PC-3 (cell line): Measurements from ENCODE around the gene TMEM270. TPM values are rescaled to one million over a fixed set of nuclear protein-coding genes. Genes with fewer than 3 reads are reported as not detected.

Experiments
- ATAC-seq: fragments of 200-7000 bp; cut with Tn5 transposase; 2 replicates; pipeline ENCODE4 v1.9.1; 2020; ENCODE audit warnings: mild to moderate bottlenecking, moderate library complexity
- BruUV-seq: library from RNA; stranded (reverse); fragments of 400-500 nt; replicated peaks from 2 replicates; lab custom pipeline; 2021; lab: Mats Ljungman, UMichigan
- CTCF ChIA-PET: fragments of 300-600 bp; sonication (Branson Sonifier 250); formaldehyde crosslinking; loops from one replicate; lab custom pipeline; 2022; ENCODE audit warnings: antibody characterized with exemption; lab: Charles Lee
- POLR2A ChIA-PET: fragments of 300-600 bp; sonication (Branson Sonifier 250); formaldehyde crosslinking; loops from one replicate; lab custom pipeline; 2022; ENCODE audit warnings: antibody characterized with exemption; ENCODE audit not compliant: unreplicated experiment; lab: Charles Lee
- DNase-seq: peaks from one replicate; pipeline ENCODE4 v3.0.0-alpha.2; 2015
- H2AFZ ChIP-seq: fragments of 300-600 bp; sonication (generic); 2 replicates; pipeline ENCODE4 v1.6.0; 2016; ENCODE audit warnings: antibody characterized with exemption, low read length
- H3F3A ChIP-seq: fragments of 300-600 bp; sonication (generic); one replicate; pipeline ENCODE4 v1.6.0; 2017; ENCODE audit warnings: antibody characterized with exemption, low read length, control low read depth, mild to moderate bottlenecking; ENCODE audit not compliant: unreplicated experiment
- H3K27ac ChIP-seq: fragments of 300-600 bp; sonication (generic); 2 replicates; pipeline ENCODE4 v1.5.1; 2016; ENCODE audit warnings: mild to moderate bottlenecking, low read length
- H3K27me3 ChIP-seq: fragments of 300-600 bp; sonication (generic); 2 replicates; pipeline ENCODE4 v1.6.1; 2016; ENCODE audit warnings: low read length, mixed read lengths
- H3K36me3 ChIP-seq: fragments of 300-600 bp; sonication (generic); 2 replicates; pipeline ENCODE4 v1.6.1; 2016; ENCODE audit warnings: low read depth, mixed run types, low read length, mixed read lengths
- H3K4me1 ChIP-seq: fragments of 300-600 bp; sonication (generic); 2 replicates; pipeline ENCODE4 v1.5.1; 2016; ENCODE audit warnings: low read length; ENCODE audit not compliant: insufficient read depth
- H3K4me2 ChIP-seq: fragments of 300-600 bp; sonication (generic); 2 replicates; pipeline ENCODE4 v1.6.0; 2016; ENCODE audit warnings: low read length
- H3K4me3 ChIP-seq: fragments of 300-600 bp; sonication (generic); 2 replicates; pipeline ENCODE4 v1.5.1; 2016; ENCODE audit warnings: mild to moderate bottlenecking, low read length, mixed read lengths
- H3K79me2 ChIP-seq: fragments of 300-600 bp; sonication (generic); 2 replicates; pipeline ENCODE4 v1.6.1; 2017; ENCODE audit warnings: low read length, mixed read lengths
- H3K9ac ChIP-seq: fragments of 300-600 bp; sonication (generic); 2 replicates; pipeline ENCODE4 v1.6.0; 2016; ENCODE audit warnings: mild to moderate bottlenecking, low read length
- H3K9me2 ChIP-seq: fragments of 300-600 bp; sonication (generic); replicated peaks from 2 replicates; pipeline ENCODE4 v1.6.1; 2016; ENCODE audit warnings: mixed run types, low read length, mixed read lengths
- H3K9me3 ChIP-seq: fragments of 300-600 bp; sonication (generic); 2 replicates; pipeline ENCODE4 v1.6.1; 2016; ENCODE audit warnings: low read length, mixed read lengths
- H4K20me1 ChIP-seq: fragments of 300-600 bp; sonication (generic); 2 replicates; pipeline ENCODE4 v1.6.1; 2016; ENCODE audit warnings: low read length, mixed read lengths
- EZH2 ChIP-seq: fragments of 300-600 bp; sonication (generic); IDR thresholded peaks from one replicate; pipeline ENCODE4 v1.6.1; 2017; ENCODE audit warnings: antibody characterized with exemption, mild to moderate bottlenecking, low read length; ENCODE audit not compliant: unreplicated experiment
- EZH2phosphoT487 ChIP-seq: fragments of 300-600 bp; sonication (generic); IDR thresholded peaks from 2 replicates; pipeline ENCODE4 v1.6.1; 2018; ENCODE audit warnings: mild to moderate bottlenecking, antibody characterized with exemption, low read length, borderline replicate concordance
- intact Hi-C: fragments of 100-400 bp; cut with micrococcal nuclease; formaldehyde crosslinking; loops from 2 replicates; pipeline ENCODE4 v1.9.0; 2023
- total RNA-seq: library from RNA; depleted of rRNA; stranded (reverse); fragments of >200 nt; gene quantifications from 2 replicates; pipeline ENCODE4 v1.2.3, GENCODE V29; 2014
- TF ChIP-seq, protein P1 (sequence below): fragments of 300-600 bp; sonication (generic); conservative IDR thresholded peaks from 2 replicates; pipeline ENCODE4 v1.5.1; 2017; ENCODE audit warnings: antibody characterized with exemption, low read depth, mild to moderate bottlenecking, low read length

TMEM270 gene
- total RNA-seq, 1 experiment from 2014 or later, result not detected

DNA sequence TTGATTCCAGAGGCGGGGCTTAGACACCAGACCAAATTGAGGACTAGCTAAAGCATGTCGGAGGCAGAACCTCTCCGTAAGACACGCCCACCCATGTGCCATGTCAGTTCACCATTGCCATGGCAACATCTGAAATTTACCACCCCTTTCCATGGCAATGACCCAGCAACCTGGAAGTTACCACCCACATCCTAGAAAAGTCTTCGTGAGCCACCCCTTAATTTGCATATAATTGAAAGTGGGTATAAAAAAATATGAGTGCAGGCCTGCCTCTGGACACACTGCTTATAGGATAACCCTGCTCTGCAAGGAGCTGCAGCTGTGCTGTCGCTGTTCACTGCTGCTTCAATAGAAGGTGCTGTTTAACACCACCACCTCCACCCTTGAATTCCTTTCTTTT lies 28.0 kb downstream of the TMEM270 start:
- DNase-seq, result no peak
- ChIA-PET POLR2A (no interaction called here), CTCF (no interaction called here)
- Histone ChIP-seq H3F3A (no peaks in the 10 kb centered on the region), H3K4me1 (no peaks in the 10 kb centered on the region), H2AFZ (no peak overlapping the region), H3K36me3 (no peaks in the 10 kb centered on the region), H3K9me2 (no peaks in the 10 kb centered on the region), H3K9me3 (no peaks in the 10 kb centered on the region), H4K20me1 (no peaks in the 10 kb centered on the region), H3K27ac (no peak overlapping the region), H3K4me2 (no peak overlapping the region), H3K9ac (no peak overlapping the region), H3K27me3 (no peaks in the 10 kb centered on the region), H3K79me2 (no peaks in the 10 kb centered on the region), H3K4me3 (no peak overlapping the region)
- TF ChIP-seq, protein P1, sequence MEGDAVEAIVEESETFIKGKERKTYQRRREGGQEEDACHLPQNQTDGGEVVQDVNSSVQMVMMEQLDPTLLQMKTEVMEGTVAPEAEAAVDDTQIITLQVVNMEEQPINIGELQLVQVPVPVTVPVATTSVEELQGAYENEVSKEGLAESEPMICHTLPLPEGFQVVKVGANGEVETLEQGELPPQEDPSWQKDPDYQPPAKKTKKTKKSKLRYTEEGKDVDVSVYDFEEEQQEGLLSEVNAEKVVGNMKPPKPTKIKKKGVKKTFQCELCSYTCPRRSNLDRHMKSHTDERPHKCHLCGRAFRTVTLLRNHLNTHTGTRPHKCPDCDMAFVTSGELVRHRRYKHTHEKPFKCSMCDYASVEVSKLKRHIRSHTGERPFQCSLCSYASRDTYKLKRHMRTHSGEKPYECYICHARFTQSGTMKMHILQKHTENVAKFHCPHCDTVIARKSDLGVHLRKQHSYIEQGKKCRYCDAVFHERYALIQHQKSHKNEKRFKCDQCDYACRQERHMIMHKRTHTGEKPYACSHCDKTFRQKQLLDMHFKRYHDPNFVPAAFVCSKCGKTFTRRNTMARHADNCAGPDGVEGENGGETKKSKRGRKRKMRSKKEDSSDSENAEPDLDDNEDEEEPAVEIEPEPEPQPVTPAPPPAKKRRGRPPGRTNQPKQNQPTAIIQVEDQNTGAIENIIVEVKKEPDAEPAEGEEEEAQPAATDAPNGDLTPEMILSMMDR, result no peak
- no peak for TF ChIP-seq EZH2
- no peak for TF ChIP-seq EZH2phosphoT487
- no TSS peak for BruUV-seq
- intact Hi-C loops, result no loop called here
- no peak for ATAC-seq

DNA sequence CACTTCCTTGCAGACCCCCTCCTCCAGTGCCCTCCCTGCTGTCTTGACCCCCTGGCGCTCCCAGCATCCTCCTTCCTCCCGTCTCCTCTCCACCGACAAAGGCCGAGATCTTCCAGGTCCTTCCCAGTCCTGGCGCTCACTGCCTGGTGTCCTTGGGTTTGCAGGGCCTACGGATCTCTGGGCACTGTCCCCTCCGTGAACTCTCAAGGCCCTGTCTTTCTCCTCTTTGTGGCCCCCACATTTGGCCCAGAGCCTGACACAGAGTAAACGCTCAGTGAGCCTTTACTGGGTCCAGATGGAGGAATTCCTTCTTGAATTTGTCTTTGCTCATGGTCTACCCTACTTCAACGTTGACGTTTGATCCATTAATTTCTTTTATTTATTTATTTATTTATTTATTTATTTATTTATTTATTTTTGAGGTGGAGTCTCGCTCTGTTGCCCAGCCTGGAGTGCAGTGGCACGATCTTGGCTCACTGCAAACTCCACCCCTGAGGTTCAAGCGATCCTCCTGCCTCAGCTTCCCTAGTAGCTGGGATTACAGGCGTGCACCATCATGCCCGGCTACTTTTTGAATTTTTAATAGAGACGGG lies 29.7 kb downstream of the TMEM270 start:
- intact Hi-C loops, result no loop called here
- H3F3A ChIP-seq, result no peaks in the 10 kb centered on the region
- no peak for ATAC-seq
- no peak overlapping the region for H3K4me2 ChIP-seq
- H4K20me1 ChIP-seq, result no peaks in the 10 kb centered on the region
- peaks cover 10% of the 10 kb centered on the region for H3K4me1 ChIP-seq
- no TSS peak for BruUV-seq
- no peaks in the 10 kb centered on the region for H3K36me3 ChIP-seq
- H3K9ac ChIP-seq, result no peak overlapping the region
- POLR2A ChIA-PET, result interaction anchor here (0.6 kb wide), 1 partner anchor 9 kb away, joined by 4 read pairs; no protein-coding TSS in a partner anchor
- DNase-seq, result no peak
- TF ChIP-seq, protein P1, result no peak
- TF ChIP-seq EZH2 (no peak), EZH2phosphoT487 (no peak)
- H3K9me3 ChIP-seq, result no peaks in the 10 kb centered on the region
- no peak overlapping the region for H2AFZ ChIP-seq
- H3K27me3 ChIP-seq, result no peaks in the 10 kb centered on the region
- no peak overlapping the region for H3K4me3 ChIP-seq
- CTCF ChIA-PET, result interaction anchor here (0.6 kb wide), 1 partner anchor 63 kb away, joined by 4 read pairs; no protein-coding TSS in a partner anchor
- no peaks in the 10 kb centered on the region for H3K79me2 ChIP-seq
- H3K27ac ChIP-seq, result no peak overlapping the region
- no peaks in the 10 kb centered on the region for H3K9me2 ChIP-seq
